Spleen (tissue), 11 donors: ENCODE measurements around the gene CLASP1. TPM values are rescaled to one million over a fixed set of nuclear protein-coding genes. Genes with fewer than 3 reads are reported as not detected.
"Not testable (repeated sequence)": the region's sequence is repeated elsewhere in the genome, so short reads cannot be mapped to it uniquely, and the experiment has no call there.

ENCODE experiments used
- DNase-seq: peaks from one replicate; pipeline ENCODE4 v3.0.0-alpha.2; 2020
- H3K27ac ChIP-seq, 8 donors: fragments of 200-600 bp; sonication (generic) in 7 of 8; 1 replicate in 4 of 8; 2 replicates in 4 of 8; pipeline versions ENCODE4 v1.5.0 to v1.8.0; 2016 to 2021; ENCODE audit warnings: inconsistent platforms in 4 of 8, mild to moderate bottlenecking in 4 of 8, moderate library complexity in 1 of 8
- H3K27me3 ChIP-seq, 7 donors: fragments of 200-600 bp; sonication (generic) in 6 of 7; replicated peaks in 1 of 7; 1 replicate in 4 of 7; 2 replicates in 3 of 7; pipeline versions ENCODE4 v1.5.0 to v1.8.0; 2016 to 2021; ENCODE audit warnings: inconsistent platforms in 3 of 7, mild to moderate bottlenecking in 1 of 7
- H3K36me3 ChIP-seq, 6 donors: fragments of 200-600 bp; sonication (generic) in 5 of 6; 1 replicate in 4 of 6; 2 replicates in 2 of 6; pipeline versions ENCODE4 v1.5.0 to v1.8.0; 2016 to 2021; ENCODE audit warnings: inconsistent platforms in 2 of 6
- H3K4me1 ChIP-seq, 6 donors: fragments of 200-600 bp; sonication (generic) in 5 of 6; 1 replicate in 3 of 6; 2 replicates in 3 of 6; pipeline versions ENCODE4 v1.5.0 to v1.8.0; 2016 to 2021; ENCODE audit warnings: inconsistent platforms in 3 of 6
- H3K4me3 ChIP-seq, 8 donors: fragments of 200-600 bp; sonication (generic) in 7 of 8; 1 replicate in 4 of 8; 2 replicates in 4 of 8; pipeline versions ENCODE4 v1.5.0 to v1.8.0; 2016 to 2021; ENCODE audit warnings: inconsistent platforms in 4 of 8, mild to moderate bottlenecking in 4 of 8, moderate library complexity in 2 of 8
- H3K9me3 ChIP-seq, 8 donors: fragments of 200-600 bp; sonication (generic) in 7 of 8; 1 replicate in 4 of 8; 2 replicates in 4 of 8; pipeline versions ENCODE4 v1.5.0 to v1.8.0; 2016 to 2021; ENCODE audit warnings: inconsistent platforms in 4 of 8
- POLR2A ChIP-seq, 3 donors: fragments of 450-650 bp; IDR thresholded peaks; one replicate each; pipeline ENCODE4 v1.5.1; 2017; ENCODE audit warnings: antibody characterized with exemption in 3 of 3, mild to moderate bottlenecking in 1 of 3
- POLR2AphosphoS5 ChIP-seq, 3 donors: sonication (generic); formaldehyde crosslinking; IDR thresholded peaks; one replicate each; pipeline ENCODE4 v1.5.1; 2017; ENCODE audit warnings: antibody characterized with exemption in 3 of 3
- WGBS, 5 donors: extraction: QIAGEN DNeasy Blood & Tissue Kit in 3 of 5; methylation state at CpG; one replicate each; pipeline versions ENCODE4 v1.1.5 to v1.1.7; 2013 to 2018; 5-methylcytosine and 5-hydroxymethylcytosine counted together
- intact Hi-C: fragments of 100-400 bp; cut with DNase I; formaldehyde crosslinking; loops from one replicate; pipeline ENCODE4 v1.15.0; 2023; ENCODE audit warnings: low total_unique reads
- polyA plus RNA-seq, 3 donors: library from polyadenylated mRNA; stranded (reverse); fragments of 200-250 nt; gene quantifications; one replicate each; pipeline ENCODE4 v1.2.1, GENCODE V29; 2013
- total RNA-seq, 7 donors: library from RNA; depleted of rRNA in 3 of 7; stranded (reverse); fragments of >200 nt in 3 of 7; fragmentation: NEBNext Ultra II Directional in 4 of 7; extraction: Animal tissue kit (Norgen Biotek cat#: 25700) in 4 of 7; gene quantifications; one replicate each; pipeline versions ENCODE4 v1.1.0 to v1.2.1, GENCODE V29; 2016 to 2021
- TF ChIP-seq, protein P1 (sequence below), 11 experiments: fragments of 200-600 bp in 7 of 11; fragments of 450-650 bp in 4 of 11; sonication (generic) in 4 of 11; IDR thresholded peaks in 8 of 11; conservative IDR thresholded peaks in 3 of 11; 1 replicate in 7 of 11; 2 replicates in 4 of 11; pipeline versions ENCODE4 v1.4.0 to v1.8.0; 2016 to 2021; ENCODE audit warnings: antibody characterized with exemption in 11 of 11, inconsistent platforms in 4 of 11, mild to moderate bottlenecking in 1 of 11
- donor health status: healthy with polysubstance abuse.
- donor health status: DM: no; HTN: no; CAD: no; lungs with moderate emphysema.
- donor health status: DM: no; HTN: no; CAD: no.
- donor health status: Bipolar disorder and iron deficiency.
- donor health status: healthy.
- donor health status: DM: no; HTN: no; CAD: no.
- donor health status: DM: yes; HTN: yes; CAD: no.

CLASP1 gene
- total and polyA plus RNA-seq, 10 donors: 4.0 to 103 (median 71.7) TPM

DNA sequence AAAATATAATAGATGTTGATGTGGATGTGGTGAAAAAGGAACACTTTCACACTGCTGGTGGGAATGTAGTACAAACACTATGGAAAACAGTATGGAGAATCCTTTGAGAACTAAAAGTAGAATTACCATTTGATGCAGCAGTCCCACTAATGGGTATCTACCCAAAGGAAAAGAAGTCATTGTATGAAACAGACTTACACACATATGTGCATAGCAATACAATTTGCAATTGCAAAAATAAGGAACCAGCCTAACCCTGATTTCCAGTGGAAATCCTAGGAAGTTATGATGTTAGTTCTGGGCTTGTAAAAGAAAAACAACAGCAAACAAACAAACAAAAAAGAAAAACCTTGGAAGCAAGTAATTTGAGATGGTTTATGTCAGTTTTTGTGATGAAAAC lies 28.6 kb upstream of the CLASP1 start:
- Histone ChIP-seq H3K36me3 (no peaks in the 10 kb centered on the region), H3K27me3 (no peaks in the 10 kb centered on the region), H3K4me3 (no peak overlapping the region), H3K27ac (no peak overlapping the region), H3K4me1 (no peaks in the 10 kb centered on the region), H3K9me3 (peaks cover 12 to 94% (median 73%) of the 10 kb centered on the region in 8 donors)
- intact Hi-C loops: no loop called here
- TF ChIP-seq POLR2AphosphoS5 (IDR thresholded peaks at IDR 0.05) (no peak), POLR2A (IDR thresholded peaks at IDR 0.05) (no peak)
- TF ChIP-seq, protein P1, sequence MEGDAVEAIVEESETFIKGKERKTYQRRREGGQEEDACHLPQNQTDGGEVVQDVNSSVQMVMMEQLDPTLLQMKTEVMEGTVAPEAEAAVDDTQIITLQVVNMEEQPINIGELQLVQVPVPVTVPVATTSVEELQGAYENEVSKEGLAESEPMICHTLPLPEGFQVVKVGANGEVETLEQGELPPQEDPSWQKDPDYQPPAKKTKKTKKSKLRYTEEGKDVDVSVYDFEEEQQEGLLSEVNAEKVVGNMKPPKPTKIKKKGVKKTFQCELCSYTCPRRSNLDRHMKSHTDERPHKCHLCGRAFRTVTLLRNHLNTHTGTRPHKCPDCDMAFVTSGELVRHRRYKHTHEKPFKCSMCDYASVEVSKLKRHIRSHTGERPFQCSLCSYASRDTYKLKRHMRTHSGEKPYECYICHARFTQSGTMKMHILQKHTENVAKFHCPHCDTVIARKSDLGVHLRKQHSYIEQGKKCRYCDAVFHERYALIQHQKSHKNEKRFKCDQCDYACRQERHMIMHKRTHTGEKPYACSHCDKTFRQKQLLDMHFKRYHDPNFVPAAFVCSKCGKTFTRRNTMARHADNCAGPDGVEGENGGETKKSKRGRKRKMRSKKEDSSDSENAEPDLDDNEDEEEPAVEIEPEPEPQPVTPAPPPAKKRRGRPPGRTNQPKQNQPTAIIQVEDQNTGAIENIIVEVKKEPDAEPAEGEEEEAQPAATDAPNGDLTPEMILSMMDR (IDR thresholded peaks at IDR 0.05 in 8 of 11, conservative IDR thresholded peaks at IDR 0.05 in 3 of 11): no peak
- no peak for DNase-seq

DNA sequence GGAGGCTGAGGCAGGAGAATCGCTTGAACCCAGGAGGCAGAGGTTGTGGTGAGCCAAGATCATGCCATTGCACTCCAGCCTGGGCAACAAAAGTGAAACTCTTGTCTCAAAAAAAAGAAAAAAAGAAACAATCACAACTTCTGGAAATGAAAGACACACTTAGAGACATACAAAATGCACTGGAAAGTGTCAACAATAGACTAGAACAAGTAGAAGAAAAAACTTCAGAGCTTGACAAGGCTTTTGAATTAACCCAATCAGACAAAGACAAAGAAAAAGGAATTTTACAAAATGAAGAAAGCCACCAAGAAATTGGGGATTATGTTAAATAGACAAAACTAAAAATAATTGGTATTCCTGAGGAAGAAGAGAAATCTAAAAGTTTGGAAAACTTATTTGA lies 22.4 kb upstream of the CLASP1 start:
- H3K36me3 ChIP-seq, H3K4me1 ChIP-seq, intact Hi-C loops, H3K4me3 ChIP-seq, H3K27ac ChIP-seq, DNase-seq, H3K27me3 ChIP-seq: not testable (repeated sequence)
- 95 to 100% (median 100%) methylated on average over 1 of the region's 1 CpG; no CpG with 5 or more reads in 1 of the 5 donors for WGBS, 5 donors
- H3K9me3 ChIP-seq: peaks cover 2 to 57% (median 41%) of the 10 kb centered on the region in 8 donors

DNA sequence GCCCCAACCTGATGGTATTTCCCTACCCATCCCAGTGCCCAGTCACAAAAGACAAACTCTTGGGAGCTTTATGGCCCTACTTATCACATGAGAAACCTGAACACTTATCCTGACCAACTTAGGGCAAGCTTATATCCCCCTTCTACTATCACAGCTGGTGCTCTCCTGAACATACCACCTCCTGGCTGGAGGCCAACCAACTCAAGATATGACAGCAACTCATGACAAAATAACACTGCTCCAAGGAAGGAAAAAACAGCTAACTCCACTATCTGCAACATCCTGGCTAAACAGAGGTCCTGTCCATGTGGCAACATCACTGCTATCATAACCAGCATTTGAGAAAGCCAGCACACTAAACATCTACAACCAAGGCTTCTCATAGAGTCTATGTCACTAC lies 20.9 kb upstream of the CLASP1 start:
- no peaks in the 10 kb centered on the region for H3K36me3 ChIP-seq
- no peak overlapping the region for H3K4me3 ChIP-seq
- peaks cover 0 to 42% (median 27%) of the 10 kb centered on the region in 8 donors for H3K9me3 ChIP-seq
- H3K4me1 ChIP-seq: no peaks in the 10 kb centered on the region
- intact Hi-C loops: no loop called here
- H3K27me3 ChIP-seq: no peaks in the 10 kb centered on the region
- H3K27ac ChIP-seq: no peak overlapping the region
- DNase-seq: no peak
- TF ChIP-seq POLR2A (IDR thresholded peaks at IDR 0.05): no peak
- no peak for TF ChIP-seq POLR2AphosphoS5 (IDR thresholded peaks at IDR 0.05)
- TF ChIP-seq, protein P1 (IDR thresholded peaks at IDR 0.05 in 8 of 11, conservative IDR thresholded peaks at IDR 0.05 in 3 of 11): no peak

DNA sequence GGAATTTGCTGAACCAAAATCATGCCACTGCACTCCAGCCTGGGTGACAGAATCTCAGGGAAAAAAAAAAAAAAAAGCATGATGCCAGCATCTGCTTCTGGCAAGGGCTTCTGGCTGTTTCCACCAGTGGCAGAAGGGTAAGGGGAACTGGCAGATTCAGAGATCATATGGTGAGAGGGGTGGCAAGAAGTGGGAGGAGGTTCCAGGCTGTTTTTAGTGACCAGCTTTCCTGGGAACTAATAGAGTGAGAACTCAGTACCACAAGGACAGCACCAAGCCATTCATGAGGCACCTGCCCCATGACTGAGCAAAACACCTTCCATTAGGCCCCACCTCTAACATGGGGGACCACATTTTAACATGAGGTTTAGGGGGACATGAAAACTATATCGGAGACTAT lies 18.4 kb upstream of the CLASP1 start:
- peaks cover 0 to 18% (median 12%) of the 10 kb centered on the region in 8 donors for H3K9me3 ChIP-seq
- H3K27ac ChIP-seq: no peak overlapping the region
- intact Hi-C loops: no loop called here
- no peaks in the 10 kb centered on the region for H3K36me3 ChIP-seq
- H3K4me1 ChIP-seq: no peaks in the 10 kb centered on the region
- no peak overlapping the region for H3K4me3 ChIP-seq
- TF ChIP-seq, protein P1 (IDR thresholded peaks at IDR 0.05 in 8 of 11, conservative IDR thresholded peaks at IDR 0.05 in 3 of 11): no peak
- no peak for TF ChIP-seq POLR2AphosphoS5 (IDR thresholded peaks at IDR 0.05)
- TF ChIP-seq POLR2A (IDR thresholded peaks at IDR 0.05): no peak
- DNase-seq: no peak
- WGBS, 5 donors: 97 to 100% (median 100%) methylated on average over 1 of the region's 1 CpG
- H3K27me3 ChIP-seq: no peaks in the 10 kb centered on the region

DNA sequence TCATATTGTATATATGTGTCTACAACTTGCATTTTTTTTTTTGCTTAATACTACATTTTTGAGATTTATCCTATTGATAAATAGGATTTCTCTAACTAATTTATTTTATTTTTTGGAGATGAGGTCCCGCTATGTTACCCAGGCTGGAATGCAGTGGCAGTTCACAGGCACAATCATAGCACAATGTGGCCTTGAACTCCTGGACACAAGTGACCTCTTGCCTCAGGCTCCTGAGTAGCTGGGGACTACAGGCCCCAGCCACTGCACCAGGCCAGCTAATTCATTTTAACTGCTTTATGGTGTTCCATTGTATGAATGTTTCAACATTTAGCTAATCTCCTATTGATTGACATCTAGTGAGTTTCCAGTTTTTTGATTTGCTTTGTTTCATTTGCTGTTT lies 16.8 kb upstream of the CLASP1 start:
- H3K4me1 ChIP-seq: no peaks in the 10 kb centered on the region
- intact Hi-C loops: no loop called here
- no peak for DNase-seq
- H3K9me3 ChIP-seq: peaks cover 0 to 3% (median 0%) of the 10 kb centered on the region in 8 donors
- TF ChIP-seq, protein P1 (IDR thresholded peaks at IDR 0.05 in 8 of 11, conservative IDR thresholded peaks at IDR 0.05 in 3 of 11): no peak
- TF ChIP-seq POLR2A (IDR thresholded peaks at IDR 0.05) (no peak), POLR2AphosphoS5 (IDR thresholded peaks at IDR 0.05) (no peak)
- no peaks in the 10 kb centered on the region for H3K27me3 ChIP-seq
- H3K4me3 ChIP-seq: no peak overlapping the region
- H3K36me3 ChIP-seq: no peaks in the 10 kb centered on the region
- H3K27ac ChIP-seq: no peak overlapping the region
- 94 to 100% (median 98%) methylated on average over 1 of the region's 1 CpG for WGBS, 5 donors
